H1 (cell line): Measurements from ENCODE around the gene TTYH2. TPM values are rescaled to one million over a fixed set of nuclear protein-coding genes. Genes with fewer than 3 reads are reported as not detected.

Source experiments
- CTCF ChIA-PET: fragments of 300-600 bp; sonication (Branson Sonifier 250); formaldehyde crosslinking; loops from one replicate; lab custom pipeline; 2021; ENCODE audit not compliant: partially characterized antibody; lab: Charles Lee
- POLR2A ChIA-PET: fragments of 300-600 bp; sonication (Branson Sonifier 250); formaldehyde crosslinking; loops from one replicate; lab custom pipeline; 2021; ENCODE audit warnings: inconsistent platforms; ENCODE audit not compliant: partially characterized antibody; lab: Charles Lee
- DNase-seq, 2 experiments: peaks; one replicate each; pipeline versions ENCODE4 v3.0.0 to v3.0.0-alpha.2; 2010 to 2022; ENCODE audit warnings: low spot score in 2 of 2, low read depth in 1 of 2, mixed read lengths in 1 of 2
- FAIRE-seq: peaks from 2 replicates; lab custom pipeline; 2011; peaks lifted over from hg19 to GRCh38; lab: Jason Lieb, UNC
- H2AFZ ChIP-seq: 2 replicates; pipeline ENCODE4 v1.8.1; 2012; ENCODE audit warnings: low read length, inconsistent platforms
- H2AK5ac ChIP-seq: 2 replicates; pipeline ENCODE4 v1.6.1; 2013; ENCODE audit warnings: low read depth, low read length
- H2BK120ac ChIP-seq: replicated peaks from 2 replicates; pipeline ENCODE3; 2013; ENCODE audit warnings: low read depth, low read length, inconsistent platforms
- H2BK12ac ChIP-seq: 2 replicates; pipeline ENCODE4 v1.6.1; 2013; ENCODE audit warnings: low read depth, low read length
- H2BK15ac ChIP-seq: 2 replicates; pipeline ENCODE4 v1.6.1; 2013; ENCODE audit warnings: low read length
- H2BK20ac ChIP-seq: 2 replicates; pipeline ENCODE4 v1.6.1; 2013; ENCODE audit warnings: low read length
- H2BK5ac ChIP-seq: 2 replicates; pipeline ENCODE4 v1.6.1; 2013; ENCODE audit warnings: low read depth, low read length
- H3K14ac ChIP-seq: 2 replicates; pipeline ENCODE4 v1.6.1; 2013; ENCODE audit warnings: inconsistent platforms; ENCODE audit not compliant: insufficient read length
- H3K18ac ChIP-seq: 2 replicates; pipeline ENCODE4 v1.6.1; 2013; ENCODE audit warnings: low read length; ENCODE audit errors: extremely low read depth
- H3K23ac ChIP-seq: 2 replicates; pipeline ENCODE4 v1.6.1; 2013; ENCODE audit warnings: inconsistent platforms; ENCODE audit not compliant: insufficient read length
- H3K23me2 ChIP-seq: 2 replicates; pipeline ENCODE4 v1.6.1; 2013; ENCODE audit warnings: low read depth, low read length
- H3K27ac ChIP-seq: 2 replicates; pipeline ENCODE4 v1.6.1; 2011; ENCODE audit warnings: low read depth, low read length, inconsistent platforms
- H3K27me3 ChIP-seq, 4 experiments: replicated peaks in 1 of 4; 1 replicate in 1 of 4; 2 replicates in 3 of 4; pipeline versions ENCODE4 v1.6.1 to v1.8.1; 2011 to 2013; ENCODE audit warnings: low read length in 3 of 4, mild to moderate bottlenecking in 3 of 4, inconsistent platforms in 2 of 4, mixed read lengths in 2 of 4, moderate library complexity in 1 of 4; ENCODE audit not compliant: control insufficient read depth in 3 of 4, insufficient read depth in 3 of 4; ENCODE audit errors: extremely low read depth in 1 of 4
- H3K36me3 ChIP-seq, 4 experiments: 2 replicates each; pipeline versions ENCODE4 v1.6.1 to v1.8.1; 2011 to 2013; ENCODE audit warnings: mild to moderate bottlenecking in 4 of 4, low read length in 3 of 4, moderate library complexity in 2 of 4, control low read depth in 1 of 4, inconsistent platforms in 1 of 4; ENCODE audit not compliant: insufficient read depth in 4 of 4, control insufficient read depth in 2 of 4
- H3K4ac ChIP-seq: replicated peaks from 2 replicates; pipeline ENCODE3; 2013; ENCODE audit warnings: low read length, low read depth, mixed read lengths, inconsistent platforms; ENCODE audit not compliant: insufficient read length
- H3K4me1 ChIP-seq, 4 experiments: replicated peaks in 1 of 4; 1 replicate in 1 of 4; 2 replicates in 3 of 4; pipeline versions ENCODE4 v1.6.1 to v1.8.1; 2011 to 2013; ENCODE audit warnings: low read length in 3 of 4, inconsistent platforms in 2 of 4, mixed read lengths in 1 of 4; ENCODE audit not compliant: insufficient read depth in 4 of 4, control insufficient read depth in 3 of 4
- H3K4me2 ChIP-seq, 2 experiments: 2 replicates each; pipeline versions ENCODE4 v1.6.1 to v1.8.1; 2011 to 2013; ENCODE audit warnings: low read depth in 2 of 2, low read length in 2 of 2, control low read depth in 1 of 2, inconsistent platforms in 1 of 2, mild to moderate bottlenecking in 1 of 2; ENCODE audit not compliant: insufficient read depth in 1 of 2
- H3K4me3 ChIP-seq, 4 experiments: fragments of 200-600, 300-600 bp in 1 of 4; sonication (generic), shearing (Covaris generic), sonication (Bioruptor Twin) in 1 of 4; 2 replicates each; pipeline versions ENCODE4 v1.5.1 to v1.8.1; 2011 to 2016; ENCODE audit warnings: low read length in 4 of 4, low read depth in 3 of 4, control low read depth in 2 of 4, inconsistent platforms in 2 of 4, mild to moderate bottlenecking in 2 of 4, mixed read lengths in 1 of 4, moderate library complexity in 1 of 4; ENCODE audit not compliant: insufficient read depth in 2 of 4; ENCODE audit errors: extremely low read depth in 1 of 4
- H3K56ac ChIP-seq: replicated peaks from 2 replicates; pipeline ENCODE3; 2013; ENCODE audit warnings: low read depth, mild to moderate bottlenecking, mixed read lengths, low read length, inconsistent platforms; ENCODE audit not compliant: insufficient read length
- H3K79me1 ChIP-seq: 2 replicates; pipeline ENCODE4 v1.6.1; 2013; ENCODE audit warnings: low read depth, low read length, control low read depth
- H3K79me2 ChIP-seq, 2 experiments: 2 replicates each; pipeline versions ENCODE4 v1.6.1 to v1.8.1; 2012 to 2013; ENCODE audit warnings: low read length in 2 of 2, mild to moderate bottlenecking in 2 of 2, inconsistent platforms in 1 of 2; ENCODE audit not compliant: insufficient read depth in 2 of 2, control insufficient read depth in 1 of 2
- H3K9ac ChIP-seq, 4 experiments: replicated peaks in 1 of 4; 1 replicate in 1 of 4; 2 replicates in 3 of 4; pipeline versions ENCODE4 v1.6.1 to v1.8.1; 2011 to 2013; ENCODE audit warnings: low read depth in 3 of 4, low read length in 3 of 4, control low read depth in 2 of 4, mild to moderate bottlenecking in 2 of 4, moderate library complexity in 2 of 4, inconsistent platforms in 1 of 4; ENCODE audit errors: extremely low read depth in 1 of 4
- H3K9me3 ChIP-seq, 2 experiments: 2 replicates each; pipeline versions ENCODE4 v1.6.1 to v1.8.1; 2012 to 2013; ENCODE audit warnings: mild to moderate bottlenecking in 2 of 2, moderate library complexity in 2 of 2, control low read depth in 1 of 2, inconsistent platforms in 1 of 2, low read depth in 1 of 2, low read length in 1 of 2, mixed read lengths in 1 of 2; ENCODE audit not compliant: insufficient read depth in 2 of 2
- H4K20me1 ChIP-seq, 2 experiments: replicated peaks in 1 of 2; 2 replicates each; pipeline versions ENCODE3 to v1.8.1; 2011 to 2013; ENCODE audit warnings: inconsistent platforms in 2 of 2, low read length in 2 of 2, mild to moderate bottlenecking in 1 of 2; ENCODE audit not compliant: insufficient read depth in 2 of 2, control insufficient read depth in 1 of 2
- H4K5ac ChIP-seq: 2 replicates; pipeline ENCODE4 v1.6.1; 2013; ENCODE audit warnings: low read length, low read depth, mixed read lengths, inconsistent platforms; ENCODE audit not compliant: insufficient read length
- H4K8ac ChIP-seq: 2 replicates; pipeline ENCODE4 v1.8.0; 2013; ENCODE audit warnings: mild to moderate bottlenecking, moderate library complexity, low read length, inconsistent platforms; ENCODE audit not compliant: insufficient read depth; ENCODE audit errors: extremely low read depth
- H4K91ac ChIP-seq: replicated peaks from 2 replicates; pipeline ENCODE3; 2013; ENCODE audit warnings: low read length, mixed read lengths, inconsistent platforms; ENCODE audit not compliant: insufficient read length
- TBP ChIP-seq: IDR thresholded peaks from 2 replicates; pipeline ENCODE4 v1.6.1; 2011; ENCODE audit warnings: low read depth, low read length, improper control_type of control experiment
- TEAD4 ChIP-seq: IDR thresholded peaks from 2 replicates; pipeline ENCODE4 v1.6.1; 2012; ENCODE audit warnings: low read depth, low read length, inconsistent platforms, mixed read lengths
- WGBS, 2 experiments: shearing (Covaris generic) in 1 of 2; methylation state at CpG; one replicate each; pipeline versions ENCODE4 v1.1.6 to v1.1.7; 2013 to 2015; ENCODE audit warnings: low lambda C conversion rate in 2 of 2, mixed read lengths in 2 of 2, inconsistent platforms in 1 of 2, low coverage in 1 of 2, missing lambda C conversion rate in 1 of 2; ENCODE audit not compliant: insufficient replicate concordance in 2 of 2, insufficient coverage in 1 of 2, insufficient read length in 1 of 2; ENCODE audit errors: extremely low coverage in 1 of 2, missing lambda C conversion rate in 1 of 2; 5-methylcytosine and 5-hydroxymethylcytosine counted together
- polyA plus RNA-seq, 7 experiments: library from polyadenylated mRNA; depleted of rRNA in 3 of 7; stranded (reverse) in 5 of 7; unstranded in 2 of 7; fragments of >200 nt in 5 of 7; fragments of 200-250 nt in 2 of 7; gene quantifications; 1 replicate in 5 of 7; 2 replicates in 1 of 7; 4 replicates in 1 of 7; pipeline versions ENCODE4 v1.2.1 to v1.2.3, GENCODE V29; 2011 to 2013; ENCODE audit warnings: missing spikeins in 2 of 7, mixed read lengths in 2 of 7
- total RNA-seq: library from RNA; stranded (reverse); fragmentation: NEBNext Ultra II Directional; extraction: Animal tissue kit (Norgen Biotek cat#: 25700); gene quantifications from 2 replicates; pipeline ENCODE4 v1.2.1, GENCODE V29; 2021

Gene TTYH2
- total and polyA plus RNA-seq, 2 of the 8 experiments (the other 6 are each of a cell fraction or from before 2014, with no cell fraction given) = 3.2 to 9.2 TPM

- Histone ChIP-seq H4K5ac (no peak overlapping the region), H2BK5ac (no peak overlapping the region), H3K4me1 (no peaks in the 10 kb centered on the region; a peak in 3 of 7 replicates), H2BK20ac (no peak overlapping the region), H3K23me2 (peaks cover 2% of the 10 kb centered on the region; the same call in 1 of the 2 replicates), H3K56ac (no peak overlapping the region), H3K4me2 (no peak overlapping the region), H3K36me3 (no peaks in the 10 kb centered on the region), H3K23ac (no peak overlapping the region), H2AFZ (no peak overlapping the region), H2BK12ac (no peak overlapping the region), H3K79me2 (no peaks in the 10 kb centered on the region), H4K20me1 (no peaks in the 10 kb centered on the region), H3K4ac (no peak overlapping the region), H2AK5ac (no peak overlapping the region), H3K9me3 (no peaks in the 10 kb centered on the region), H2BK15ac (no peak overlapping the region), H4K8ac (no peak overlapping the region), H3K27ac (no peak overlapping the region), H3K4me3 (no peak overlapping the region), H3K9ac (no peak overlapping the region), H4K91ac (no peak overlapping the region), H3K14ac (no peak overlapping the region), H3K27me3 (no peaks in the 10 kb centered on the region), H3K79me1 (no peaks in the 10 kb centered on the region), H2BK120ac (no peak overlapping the region), H3K18ac (no peak overlapping the region)
- no peak for TF ChIP-seq TBP
- no peak for TF ChIP-seq TEAD4
- WGBS, 2 experiments = 83% methylated on average over 8 of the region's 8 CpGs; no CpG with 5 or more reads in 1 of the 2 experiments
- CTCF ChIA-PET = interaction anchor here (0.6 to 3.2 kb wide), 7 partner anchors 9 to 170 kb away, joined by 3 to 14 read pairs (median 4); no protein-coding TSS in a partner anchor
- DNase-seq (no peak), FAIRE-seq (no peak)
- POLR2A ChIA-PET = interaction anchor here (2.0 kb wide), 1 partner anchor 10 kb away, joined by 5 read pairs; no protein-coding TSS in a partner anchor
Measured at GRCh38 chr17:74165797-74166365, 47.5 kb upstream of the TTYH2 start.
